Inferior parietal cortex (tissue), 1 donor: Measurements from ENCODE around the gene AFG1L.
"Not testable (repeated sequence)": the region's sequence is repeated elsewhere in the genome, so short reads cannot be mapped to it uniquely, and the experiment has no call there.

Experiments
- DNase-seq: peaks from one replicate; pipeline ENCODE4 v3.0.0-alpha.2; 2016; ENCODE audit errors: extremely low spot score

Gene AFG1L

GRCh38 chr6:108416047-108416833 lies 121.4 kb downstream of the AFG1L start:
- DNase-seq: not testable (repeated sequence)

GRCh38 chr6:108417027-108417426 lies 122.2 kb downstream of the AFG1L start:
- no peak for DNase-seq

GRCh38 chr6:108419474-108419873 lies 124.6 kb downstream of the AFG1L start:
- DNase-seq: no peak

GRCh38 chr6:108419934-108420609 lies 125.2 kb downstream of the AFG1L start:
- DNase-seq: no peak

GRCh38 chr6:108421366-108421765 lies 126.5 kb downstream of the AFG1L start:
- DNase-seq: no peak

- DNase-seq: no peak
Measured at GRCh38 chr6:108423982-108424705, 129.3 kb downstream of the AFG1L start.

GRCh38 chr6:108425428-108425827 lies 130.6 kb downstream of the AFG1L start:
- DNase-seq: no peak

- no peak for DNase-seq
Measured at GRCh38 chr6:108432143-108432542, 137.3 kb downstream of the AFG1L start.

- no peak for DNase-seq
Measured at GRCh38 chr6:108432792-108433191, 137.9 kb downstream of the AFG1L start.

- DNase-seq: no peak
Measured at GRCh38 chr6:108434222-108434621, 139.4 kb downstream of the AFG1L start.

- DNase-seq: no peak
Measured at GRCh38 chr6:108435391-108435790, 140.5 kb downstream of the AFG1L start.

GRCh38 chr6:108436771-108437170 lies 141.9 kb downstream of the AFG1L start:
- DNase-seq: no peak

GRCh38 chr6:108437821-108438220 lies 143.0 kb downstream of the AFG1L start:
- no peak for DNase-seq

- no peak for DNase-seq
Measured at GRCh38 chr6:108438918-108439317, 144.1 kb downstream of the AFG1L start.

GRCh38 chr6:108441141-108441540 lies 146.3 kb downstream of the AFG1L start:
- DNase-seq: no peak

GRCh38 chr6:108442770-108443520 lies 148.1 kb downstream of the AFG1L start:
- DNase-seq: no peak

- DNase-seq: no peak
Measured at GRCh38 chr6:108446629-108447150, 151.8 kb downstream of the AFG1L start.

GRCh38 chr6:108448481-108448880 lies 153.6 kb downstream of the AFG1L start:
- no peak for DNase-seq

GRCh38 chr6:108449717-108450116 lies 154.9 kb downstream of the AFG1L start:
- not testable (repeated sequence) for DNase-seq

- no peak for DNase-seq
Measured at GRCh38 chr6:108451816-108452215, 157.0 kb downstream of the AFG1L start.

- no peak for DNase-seq
Measured at GRCh38 chr6:108452711-108453195, 157.9 kb downstream of the AFG1L start.
